ENCODE results near the gene ANGEL2. TPM values are rescaled to one million over a fixed set of nuclear protein-coding genes. Genes with fewer than 3 reads are reported as not detected.

The ANGEL2 gene
- total and polyA plus RNA-seq, 5 donors from 2014 or later: 25.2 to 57.3 (median 35.2) TPM

DNA sequence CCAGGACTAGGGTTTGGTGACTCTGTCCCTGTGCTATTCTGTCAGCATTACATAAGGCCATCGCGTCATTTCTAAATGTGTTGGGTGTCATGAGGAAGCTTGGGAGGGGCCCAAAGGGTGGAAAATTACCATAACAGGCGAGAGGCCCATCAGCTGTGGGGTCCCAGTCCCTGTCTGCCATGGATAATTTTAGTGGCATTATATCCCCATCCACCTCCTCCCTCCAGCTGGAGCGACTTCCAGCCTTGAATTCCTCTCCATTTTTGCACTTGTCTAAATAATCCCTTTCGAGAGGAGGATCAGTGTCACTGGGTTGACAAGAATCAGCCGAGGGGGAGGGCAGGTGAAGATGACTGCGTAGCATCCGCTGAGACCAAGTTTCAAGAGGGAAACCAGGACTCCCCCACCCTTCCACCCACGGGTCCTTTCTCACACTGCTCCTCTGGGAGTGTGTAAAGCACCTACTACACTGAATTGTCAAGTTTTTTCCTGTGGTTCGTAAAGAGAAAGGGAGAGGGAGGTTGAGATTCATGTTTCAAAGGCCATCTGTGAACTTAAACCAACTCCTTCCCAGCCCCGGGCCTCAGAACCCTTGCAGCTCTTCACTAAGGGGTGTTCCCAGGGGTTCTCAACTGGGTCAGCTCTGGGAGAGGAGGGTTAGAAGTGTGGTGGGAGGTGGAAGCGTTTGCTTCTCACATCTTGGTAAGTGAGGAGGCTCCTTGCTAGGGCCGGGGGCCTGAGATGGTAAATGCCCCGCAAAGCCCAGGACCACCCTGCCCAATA lies 36.1 kb downstream of the ANGEL2 start:
- Mint-ChIP-seq H3K27me3 (peaks cover 4% of the 10 kb centered on the region), H3K9me3 (peaks cover 0 to 1% (median 0%) of the 10 kb centered on the region in 7 donors), H3K4me1 (peaks cover 6 to 60% (median 31%) of the 10 kb centered on the region in 4 donors), H3K27ac (peak overlapping the region; percentile 40 to 93 (median 90)), H3K4me3 (peak overlapping the region in 3 of 4 donors; percentile 56 to 70 (median 57)), H3K36me3 (no peaks in the 10 kb centered on the region)
- peaks cover 33% of the 10 kb centered on the region for H3K4me1 ChIP-seq (ENCODE audit: control insufficient read depth, insufficient read depth, low read length, poor library complexity, severe bottlenecking)
- ATAC-seq (ENCODE audit: low read depth in 2 of 2) (peak; percentile 45 to 58), DNase-seq (peak in 2 of 3 donors; percentile 46 to 57)
- no peaks in the 10 kb centered on the region for H3K36me3 ChIP-seq (ENCODE audit: control insufficient read depth, insufficient read depth, low read length)
- H3K9me3 ChIP-seq (ENCODE audit: control insufficient read depth in 2 of 2, low read length in 2 of 2): no peaks in the 10 kb centered on the region
- peak overlapping the region; percentile 64 for H3K27ac ChIP-seq (ENCODE audit: insufficient read depth, low read length, poor library complexity, severe bottlenecking)
- H3K27me3 ChIP-seq (ENCODE audit: control insufficient read depth, insufficient read depth, low read length): no peaks in the 10 kb centered on the region
- H3K4me3 ChIP-seq (ENCODE audit: low read depth, low read length): peak overlapping the region; percentile 22

DNA sequence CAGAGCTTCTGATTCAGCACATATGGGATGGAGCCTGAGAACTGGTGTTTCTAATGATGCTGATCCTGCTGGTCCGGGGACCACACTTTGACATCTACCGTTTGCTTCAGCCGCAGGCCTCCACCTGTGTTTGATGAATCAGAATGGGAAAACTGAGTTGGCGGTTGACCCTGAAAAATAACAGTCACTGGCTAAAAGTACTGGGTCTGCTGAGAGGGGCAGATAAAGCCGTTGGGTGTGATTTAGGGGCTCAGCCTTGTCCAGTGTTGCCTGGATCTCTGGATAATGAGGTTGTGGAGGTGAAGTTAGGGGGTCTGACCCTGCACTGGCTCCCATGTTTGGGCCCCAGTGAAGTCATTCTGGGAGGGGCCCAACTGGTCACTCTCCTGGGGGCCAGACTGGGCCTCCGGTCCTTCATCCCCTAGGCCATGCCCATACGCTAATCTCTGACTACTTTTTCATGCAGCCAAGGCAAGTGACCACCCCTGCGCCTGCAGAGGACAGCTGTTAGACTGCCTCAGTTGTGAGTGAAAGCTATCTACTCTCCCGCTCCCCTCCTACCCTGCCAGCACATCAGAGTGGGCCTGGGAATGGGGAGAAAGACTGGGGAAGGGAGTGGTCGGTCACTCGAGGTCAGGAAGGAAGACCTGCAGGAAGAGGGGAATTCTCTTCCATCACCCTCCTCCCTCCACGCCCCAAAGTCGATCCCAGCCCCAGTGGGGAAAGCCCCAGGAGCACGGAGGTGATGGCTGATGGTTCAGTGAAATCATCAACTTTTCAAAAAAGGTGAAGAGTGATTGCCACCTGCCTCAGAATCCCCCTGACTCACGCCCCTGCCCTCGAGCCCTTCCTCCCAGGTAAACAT lies 37.7 kb downstream of the ANGEL2 start:
- no peaks in the 10 kb centered on the region for H3K9me3 ChIP-seq (ENCODE audit: control insufficient read depth in 2 of 2, low read length in 2 of 2)
- ATAC-seq (ENCODE audit: low read depth in 2 of 2): no peak
- H3K4me3 ChIP-seq (ENCODE audit: low read depth, low read length): no peak overlapping the region
- H3K36me3 ChIP-seq (ENCODE audit: control insufficient read depth, insufficient read depth, low read length): no peaks in the 10 kb centered on the region
- Mint-ChIP-seq H3K4me3 (peak overlapping the region in 1 of 4 donors; percentile 11), H3K36me3 (no peaks in the 10 kb centered on the region), H3K27me3 (peaks cover 4% of the 10 kb centered on the region), H3K27ac (peak overlapping the region; percentile 50 to 93 (median 90)), H3K9me3 (peaks cover 0 to 1% (median 0%) of the 10 kb centered on the region in 7 donors), H3K4me1 (peaks cover 6 to 60% (median 31%) of the 10 kb centered on the region in 4 donors)
- peak in 1 of 3 donors; percentile 45 for DNase-seq
- peaks cover 33% of the 10 kb centered on the region for H3K4me1 ChIP-seq (ENCODE audit: control insufficient read depth, insufficient read depth, low read length, poor library complexity, severe bottlenecking)
- H3K27ac ChIP-seq (ENCODE audit: insufficient read depth, low read length, poor library complexity, severe bottlenecking): peak overlapping the region; percentile 64
- H3K27me3 ChIP-seq (ENCODE audit: control insufficient read depth, insufficient read depth, low read length): no peaks in the 10 kb centered on the region

DNA sequence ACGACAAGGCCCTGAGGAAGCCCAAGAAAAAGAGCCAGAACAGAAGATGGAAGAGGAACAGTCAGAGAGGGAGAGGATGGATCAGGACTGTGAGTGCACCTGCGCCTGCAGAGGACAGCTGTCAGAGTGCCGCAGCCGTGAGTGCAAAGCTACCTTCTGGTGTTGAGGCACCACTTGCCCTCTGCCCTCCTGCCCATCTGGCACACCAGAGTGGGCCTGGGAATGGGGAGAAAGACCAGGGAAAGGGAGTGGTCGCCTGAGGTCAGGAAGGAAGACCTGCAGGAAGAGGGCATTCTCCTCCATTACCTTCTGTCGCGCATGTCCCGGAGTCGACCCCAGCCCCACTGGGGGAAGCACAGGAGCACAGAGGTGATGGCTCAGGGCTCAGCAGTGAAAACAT lies 39.1 kb downstream of the ANGEL2 start:
- H3K27ac Mint-ChIP-seq: peak overlapping the region in 2 of 3 donors; percentile 23 to 82
- no peaks in the 10 kb centered on the region for H3K36me3 Mint-ChIP-seq
- H3K27me3 ChIP-seq (ENCODE audit: control insufficient read depth, insufficient read depth, low read length): no peaks in the 10 kb centered on the region
- DNase-seq (no peak), ATAC-seq (ENCODE audit: low read depth in 2 of 2) (no peak)
- peaks cover 0 to 1% (median 0%) of the 10 kb centered on the region in 7 donors for H3K9me3 Mint-ChIP-seq
- H3K27me3 Mint-ChIP-seq: peaks cover 4% of the 10 kb centered on the region
- no peak overlapping the region for H3K27ac ChIP-seq (ENCODE audit: insufficient read depth, low read length, poor library complexity, severe bottlenecking)
- peaks cover 33% of the 10 kb centered on the region for H3K4me1 ChIP-seq (ENCODE audit: control insufficient read depth, insufficient read depth, low read length, poor library complexity, severe bottlenecking)
- no peaks in the 10 kb centered on the region for H3K36me3 ChIP-seq (ENCODE audit: control insufficient read depth, insufficient read depth, low read length)
- H3K9me3 ChIP-seq (ENCODE audit: control insufficient read depth in 2 of 2, low read length in 2 of 2): no peaks in the 10 kb centered on the region
- H3K4me3 ChIP-seq (ENCODE audit: low read depth, low read length): no peak overlapping the region
- peaks cover 6 to 56% (median 29%) of the 10 kb centered on the region in 4 donors for H3K4me1 Mint-ChIP-seq
- peak overlapping the region in 3 of 4 donors; percentile 43 to 71 (median 48) for H3K4me3 Mint-ChIP-seq

DNA sequence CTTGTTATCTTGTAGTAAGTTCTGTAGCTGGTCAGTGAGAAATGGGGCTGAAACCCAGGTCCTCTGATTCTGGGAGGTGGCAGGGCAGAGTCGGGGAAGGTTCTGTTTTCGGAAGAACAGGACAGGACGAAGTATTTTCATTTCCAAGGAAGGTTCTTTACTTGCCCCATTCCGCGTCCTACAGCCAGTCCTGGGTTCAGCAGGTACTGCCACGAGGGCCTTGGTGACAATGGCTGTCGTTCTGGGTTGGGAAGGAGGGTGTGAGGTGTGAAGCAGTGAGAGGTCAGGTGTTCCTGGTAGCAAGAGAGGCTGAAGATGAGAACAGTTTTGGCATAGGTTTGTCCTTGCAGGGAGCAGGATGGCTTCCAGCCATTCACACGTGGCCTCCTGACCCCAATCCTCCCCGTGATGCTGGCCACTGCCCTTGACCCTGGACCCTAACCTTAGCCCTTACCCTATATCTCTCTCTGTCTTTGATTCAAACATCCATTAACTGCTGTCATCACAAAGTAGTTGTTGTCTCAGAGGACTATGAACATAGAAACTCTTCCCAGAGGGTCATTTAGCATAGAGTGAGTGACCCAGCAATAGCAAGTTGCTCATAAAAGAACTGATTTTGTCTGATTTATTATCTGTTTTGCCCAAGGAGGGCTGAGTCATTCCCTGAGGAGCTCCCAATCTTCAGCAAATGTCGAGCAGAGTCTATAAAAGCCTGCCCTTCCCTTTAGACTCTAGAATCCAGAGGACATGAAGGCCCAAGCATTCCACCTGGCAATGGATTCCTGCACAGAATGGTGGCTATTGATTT lies 40.4 kb downstream of the ANGEL2 start:
- no peak for DNase-seq
- peaks cover 0 to 1% (median 0%) of the 10 kb centered on the region in 7 donors for H3K9me3 Mint-ChIP-seq
- Histone ChIP-seq H3K27ac (ENCODE audit: insufficient read depth, low read length, poor library complexity, severe bottlenecking) (no peak overlapping the region), H3K9me3 (ENCODE audit: control insufficient read depth in 2 of 2, low read length in 2 of 2) (no peaks in the 10 kb centered on the region), H3K4me3 (ENCODE audit: low read depth, low read length) (no peak overlapping the region), H3K36me3 (ENCODE audit: control insufficient read depth, insufficient read depth, low read length) (no peaks in the 10 kb centered on the region), H3K4me1 (ENCODE audit: control insufficient read depth, insufficient read depth, low read length, poor library complexity, severe bottlenecking) (peaks cover 33% of the 10 kb centered on the region), H3K27me3 (ENCODE audit: control insufficient read depth, insufficient read depth, low read length) (no peaks in the 10 kb centered on the region)
- peak overlapping the region in 1 of 3 donors; percentile 29 for H3K27ac Mint-ChIP-seq
- peaks cover 3 to 48% (median 25%) of the 10 kb centered on the region in 4 donors for H3K4me1 Mint-ChIP-seq
- no peak for ATAC-seq (ENCODE audit: low read depth in 2 of 2)
- H3K27me3 Mint-ChIP-seq: peaks cover 4% of the 10 kb centered on the region
- H3K36me3 Mint-ChIP-seq: no peaks in the 10 kb centered on the region
- peak overlapping the region in 1 of 4 donors; percentile 39 for H3K4me3 Mint-ChIP-seq

DNA sequence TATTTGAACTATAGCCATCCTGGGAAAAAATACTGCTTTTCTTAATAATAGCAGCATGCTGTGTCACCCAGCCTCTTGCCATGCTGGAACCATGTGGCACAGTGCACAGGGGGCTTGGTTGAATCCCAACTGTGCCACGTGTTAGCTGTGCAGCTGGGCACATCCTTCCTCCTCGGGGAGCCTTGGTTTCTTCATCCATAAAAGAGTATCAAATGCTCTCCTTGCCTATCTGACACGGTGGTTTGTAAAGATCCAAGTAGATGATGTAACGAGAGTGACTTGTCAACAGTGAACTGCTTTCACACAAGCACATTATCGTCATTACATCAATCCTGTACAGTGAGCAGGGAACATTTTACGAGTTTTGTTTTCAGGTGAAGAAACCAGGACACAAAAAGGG lies 41.0 kb downstream of the ANGEL2 start:
- peaks cover 4% of the 10 kb centered on the region for H3K27me3 Mint-ChIP-seq
- H3K9me3 Mint-ChIP-seq: no peaks in the 10 kb centered on the region
- no peak overlapping the region for H3K4me3 ChIP-seq (ENCODE audit: low read depth, low read length)
- H3K27ac Mint-ChIP-seq: peak overlapping the region in 1 of 3 donors; percentile 29
- ATAC-seq (ENCODE audit: low read depth in 2 of 2): no peak
- H3K36me3 Mint-ChIP-seq: no peaks in the 10 kb centered on the region
- peaks cover 0 to 46% (median 22%) of the 10 kb centered on the region in 4 donors for H3K4me1 Mint-ChIP-seq
- H3K27ac ChIP-seq (ENCODE audit: insufficient read depth, low read length, poor library complexity, severe bottlenecking): no peak overlapping the region
- DNase-seq: no peak
- no peaks in the 10 kb centered on the region for H3K9me3 ChIP-seq (ENCODE audit: control insufficient read depth in 2 of 2, low read length in 2 of 2)
- peaks cover 26% of the 10 kb centered on the region for H3K4me1 ChIP-seq (ENCODE audit: control insufficient read depth, insufficient read depth, low read length, poor library complexity, severe bottlenecking)
- no peaks in the 10 kb centered on the region for H3K36me3 ChIP-seq (ENCODE audit: control insufficient read depth, insufficient read depth, low read length)
- H3K27me3 ChIP-seq (ENCODE audit: control insufficient read depth, insufficient read depth, low read length): no peaks in the 10 kb centered on the region
- no peak overlapping the region for H3K4me3 Mint-ChIP-seq

DNA sequence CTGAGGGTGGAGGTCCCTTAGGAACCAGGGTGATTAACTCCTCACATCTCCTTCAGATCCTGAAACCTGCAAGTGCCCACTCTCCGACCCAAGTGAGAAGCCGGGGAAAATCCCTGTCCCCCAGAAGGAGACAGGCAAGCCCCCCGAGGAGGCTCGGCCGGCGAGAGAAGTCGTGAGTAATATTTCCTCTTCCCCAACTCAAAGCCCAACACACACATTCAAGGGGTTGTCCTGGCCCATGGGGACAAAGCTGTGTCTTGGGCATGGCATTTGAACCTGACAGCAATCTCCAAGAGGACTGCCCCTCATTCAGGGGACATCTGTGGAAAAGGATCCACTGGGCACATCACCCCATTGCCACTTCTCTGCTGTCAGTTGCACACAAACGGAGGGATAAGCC lies 41.8 kb downstream of the ANGEL2 start:
- no peaks in the 10 kb centered on the region for H3K9me3 Mint-ChIP-seq
- H3K27me3 Mint-ChIP-seq: peaks cover 4% of the 10 kb centered on the region
- Histone ChIP-seq H3K27me3 (ENCODE audit: control insufficient read depth, insufficient read depth, low read length) (no peaks in the 10 kb centered on the region), H3K36me3 (ENCODE audit: control insufficient read depth, insufficient read depth, low read length) (no peaks in the 10 kb centered on the region), H3K27ac (ENCODE audit: insufficient read depth, low read length, poor library complexity, severe bottlenecking) (no peak overlapping the region), H3K4me3 (ENCODE audit: low read depth, low read length) (no peak overlapping the region), H3K9me3 (ENCODE audit: control insufficient read depth in 2 of 2, low read length in 2 of 2) (no peaks in the 10 kb centered on the region), H3K4me1 (ENCODE audit: control insufficient read depth, insufficient read depth, low read length, poor library complexity, severe bottlenecking) (peaks cover 18% of the 10 kb centered on the region)
- no peak overlapping the region for H3K4me3 Mint-ChIP-seq
- ATAC-seq (ENCODE audit: low read depth in 2 of 2): no peak
- no peak for DNase-seq
- no peak overlapping the region for H3K27ac Mint-ChIP-seq
- no peaks in the 10 kb centered on the region for H3K36me3 Mint-ChIP-seq
- H3K4me1 Mint-ChIP-seq: peaks cover 0 to 38% (median 18%) of the 10 kb centered on the region in 4 donors

DNA sequence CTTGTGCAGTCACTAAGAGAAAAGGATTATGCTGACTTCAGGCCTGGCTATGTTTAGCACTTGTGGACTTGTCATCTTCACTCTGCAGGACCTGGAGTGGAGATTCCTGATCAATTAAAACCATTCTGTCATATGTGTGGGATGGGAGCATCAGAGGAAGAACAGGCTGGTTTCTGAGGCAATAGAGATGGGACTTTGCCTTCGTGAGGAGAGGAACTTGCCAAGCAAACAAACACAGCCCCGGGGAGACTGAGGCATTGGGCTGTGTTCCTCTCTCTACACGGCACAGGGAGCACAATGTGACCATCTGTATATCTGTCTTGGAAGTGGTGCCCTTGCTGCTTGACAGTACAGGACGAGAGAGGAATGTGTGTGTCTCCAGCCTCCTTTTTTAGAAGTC lies 42.2 kb downstream of the ANGEL2 start:
- Histone ChIP-seq H3K4me1 (ENCODE audit: control insufficient read depth, insufficient read depth, low read length, poor library complexity, severe bottlenecking) (peaks cover 14% of the 10 kb centered on the region), H3K36me3 (ENCODE audit: control insufficient read depth, insufficient read depth, low read length) (no peaks in the 10 kb centered on the region), H3K27ac (ENCODE audit: insufficient read depth, low read length, poor library complexity, severe bottlenecking) (no peak overlapping the region), H3K9me3 (ENCODE audit: control insufficient read depth in 2 of 2, low read length in 2 of 2) (no peaks in the 10 kb centered on the region), H3K27me3 (ENCODE audit: control insufficient read depth, insufficient read depth, low read length) (no peaks in the 10 kb centered on the region), H3K4me3 (ENCODE audit: low read depth, low read length) (no peak overlapping the region)
- ATAC-seq (ENCODE audit: low read depth in 2 of 2) (no peak), DNase-seq (no peak)
- Mint-ChIP-seq H3K36me3 (no peaks in the 10 kb centered on the region), H3K4me3 (no peak overlapping the region), H3K27me3 (peaks cover 4% of the 10 kb centered on the region), H3K4me1 (peaks cover 0 to 33% (median 13%) of the 10 kb centered on the region in 4 donors), H3K9me3 (no peaks in the 10 kb centered on the region), H3K27ac (no peak overlapping the region)

All from CD4-positive, CD25-positive, alpha-beta regulatory T cell (primary cell).